ENCODE data around the gene DTD2.

Gene DTD2

DNA sequence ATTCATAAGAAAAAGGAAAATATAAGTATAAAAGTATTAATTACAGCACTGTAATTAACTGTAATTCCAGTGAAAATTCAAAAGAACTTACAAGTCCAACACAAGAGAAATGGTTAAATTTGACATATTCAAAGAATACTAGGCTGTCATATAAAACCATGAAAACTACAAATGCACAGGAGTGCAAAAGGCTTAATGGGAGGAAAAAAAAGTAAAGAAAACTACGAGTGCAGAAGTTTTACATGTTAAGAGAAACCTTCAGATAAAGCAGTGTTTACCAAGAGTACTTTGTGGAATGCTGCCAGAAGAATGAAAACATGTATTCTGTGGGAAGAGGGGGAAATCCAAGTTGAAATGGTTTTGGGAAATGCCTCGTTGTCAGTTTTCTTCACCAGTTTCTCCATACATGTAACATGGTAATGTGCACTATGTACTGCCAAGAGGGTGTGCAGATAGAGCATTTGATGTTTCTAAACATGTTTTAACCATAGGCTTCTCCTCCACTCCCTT is 46.0 kb downstream of the DTD2 start:
- no peak for DNase-seq
- H3K9me3 ChIP-seq = no peaks in the 10 kb centered on the region
- TF ChIP-seq, protein P1, sequence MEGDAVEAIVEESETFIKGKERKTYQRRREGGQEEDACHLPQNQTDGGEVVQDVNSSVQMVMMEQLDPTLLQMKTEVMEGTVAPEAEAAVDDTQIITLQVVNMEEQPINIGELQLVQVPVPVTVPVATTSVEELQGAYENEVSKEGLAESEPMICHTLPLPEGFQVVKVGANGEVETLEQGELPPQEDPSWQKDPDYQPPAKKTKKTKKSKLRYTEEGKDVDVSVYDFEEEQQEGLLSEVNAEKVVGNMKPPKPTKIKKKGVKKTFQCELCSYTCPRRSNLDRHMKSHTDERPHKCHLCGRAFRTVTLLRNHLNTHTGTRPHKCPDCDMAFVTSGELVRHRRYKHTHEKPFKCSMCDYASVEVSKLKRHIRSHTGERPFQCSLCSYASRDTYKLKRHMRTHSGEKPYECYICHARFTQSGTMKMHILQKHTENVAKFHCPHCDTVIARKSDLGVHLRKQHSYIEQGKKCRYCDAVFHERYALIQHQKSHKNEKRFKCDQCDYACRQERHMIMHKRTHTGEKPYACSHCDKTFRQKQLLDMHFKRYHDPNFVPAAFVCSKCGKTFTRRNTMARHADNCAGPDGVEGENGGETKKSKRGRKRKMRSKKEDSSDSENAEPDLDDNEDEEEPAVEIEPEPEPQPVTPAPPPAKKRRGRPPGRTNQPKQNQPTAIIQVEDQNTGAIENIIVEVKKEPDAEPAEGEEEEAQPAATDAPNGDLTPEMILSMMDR (IDR thresholded peaks at IDR 0.05) = no peak
- H3K27me3 ChIP-seq = no peaks in the 10 kb centered on the region
- H3K36me3 ChIP-seq = no peaks in the 10 kb centered on the region
- no peak overlapping the region for H3K4me3 ChIP-seq
- intact Hi-C loops (cut with DNase I; ENCODE audit: low total_unique reads) = no loop called here
- H3K27ac ChIP-seq = peak overlapping the region; percentile 34 to 36
- H3K4me1 ChIP-seq = peaks cover 0 to 62% (median 22%) of the 10 kb centered on the region in 4 donors

DNA sequence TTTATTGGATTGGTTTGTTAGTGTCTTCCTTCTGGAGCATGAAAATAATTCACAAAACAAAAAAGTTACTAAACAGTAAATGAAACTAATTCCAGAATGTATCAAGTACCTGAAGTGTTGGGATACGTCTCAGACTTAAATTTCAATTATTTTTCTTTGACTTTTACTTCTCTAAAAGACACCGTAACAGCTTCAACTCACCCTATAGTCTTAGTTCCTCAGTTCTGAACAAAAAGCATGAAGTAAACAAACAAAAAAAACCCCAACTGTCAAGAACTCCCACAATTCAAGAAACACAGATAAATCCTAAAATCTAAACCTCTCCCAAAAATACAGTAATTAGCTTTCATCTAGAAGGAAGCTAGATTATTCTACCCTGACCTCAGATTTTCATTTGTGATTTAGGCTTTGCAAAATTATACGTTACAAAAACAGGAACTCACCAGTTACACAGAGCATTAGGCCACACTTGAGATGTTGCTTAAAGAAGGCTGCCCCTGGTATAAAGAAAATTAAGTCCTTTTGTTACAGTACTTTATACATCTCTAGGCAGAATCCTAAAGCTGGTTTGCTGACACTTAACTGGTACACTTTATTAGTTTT is 47.2 kb downstream of the DTD2 start:
- Histone ChIP-seq H3K27me3 (no peaks in the 10 kb centered on the region), H3K4me3 (no peak overlapping the region), H3K4me1 (peaks cover 0 to 55% (median 19%) of the 10 kb centered on the region in 4 donors), H3K9me3 (no peaks in the 10 kb centered on the region), H3K36me3 (no peaks in the 10 kb centered on the region), H3K27ac (peak overlapping the region; percentile 24 to 36)
- DNase-seq = no peak
- TF ChIP-seq, protein P1 (IDR thresholded peaks at IDR 0.05) = no peak
- intact Hi-C loops (cut with DNase I; ENCODE audit: low total_unique reads) = no loop called here

DNA sequence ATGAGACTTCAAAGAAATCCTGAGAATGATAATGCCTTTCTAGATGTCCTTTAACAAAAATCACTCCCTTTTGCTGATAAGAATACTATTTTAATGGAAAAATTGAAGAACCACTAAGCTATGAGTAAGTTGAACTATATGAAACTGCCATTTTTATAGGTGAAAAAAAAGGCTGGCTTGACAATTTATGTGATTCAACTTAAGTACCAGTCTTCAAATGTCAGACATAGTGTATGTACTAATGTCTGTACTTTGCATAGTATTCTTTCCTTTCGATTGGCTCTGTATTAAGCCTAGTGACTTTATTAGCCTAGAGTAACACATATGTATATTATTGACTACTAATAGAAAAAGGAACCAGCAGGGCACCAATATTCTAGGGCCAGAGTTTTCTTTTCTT is 48.9 kb downstream of the DTD2 start:
- no peak overlapping the region for H3K4me3 ChIP-seq
- peaks cover 0 to 39% (median 9%) of the 10 kb centered on the region in 4 donors for H3K4me1 ChIP-seq
- H3K27ac ChIP-seq = no peak overlapping the region
- no peaks in the 10 kb centered on the region for H3K9me3 ChIP-seq
- intact Hi-C loops (cut with DNase I; ENCODE audit: low total_unique reads) = no loop called here
- no peaks in the 10 kb centered on the region for H3K36me3 ChIP-seq
- DNase-seq = no peak
- no peaks in the 10 kb centered on the region for H3K27me3 ChIP-seq
- TF ChIP-seq, protein P1 (IDR thresholded peaks at IDR 0.05) = no peak

DNA sequence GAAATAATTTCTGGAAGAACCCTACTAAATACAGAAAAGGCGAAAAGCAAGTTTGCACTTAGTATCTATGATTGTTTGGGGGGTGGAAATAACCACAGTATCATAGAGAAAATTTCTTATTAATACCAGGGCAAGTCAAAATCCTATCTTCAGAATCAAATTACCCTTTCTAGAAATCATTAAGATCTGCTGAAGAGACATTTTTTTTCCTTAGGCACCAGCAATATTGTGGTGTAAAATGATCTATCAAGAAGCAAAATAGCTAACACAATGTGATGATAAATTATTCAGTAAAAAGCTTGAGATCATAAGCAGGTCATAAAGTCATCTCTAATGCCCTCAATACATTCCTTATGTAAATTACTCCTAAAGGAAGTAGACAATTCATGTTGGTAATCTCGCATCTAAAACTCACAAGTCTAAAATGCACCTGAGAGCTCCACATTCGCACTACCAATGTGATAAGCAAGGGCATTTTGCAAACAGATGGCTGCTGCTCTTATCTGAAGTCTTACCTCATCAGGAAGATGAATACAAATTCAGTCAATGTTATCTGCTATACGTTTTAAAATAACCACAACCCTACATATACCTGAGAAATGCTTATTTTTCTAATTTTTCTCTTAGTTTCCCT is 51.6 kb downstream of the DTD2 start:
- Histone ChIP-seq H3K9me3 (no peaks in the 10 kb centered on the region), H3K36me3 (no peaks in the 10 kb centered on the region), H3K27me3 (no peaks in the 10 kb centered on the region), H3K27ac (no peak overlapping the region), H3K4me3 (no peak overlapping the region), H3K4me1 (peaks cover 0 to 26% (median 2%) of the 10 kb centered on the region in 4 donors)
- TF ChIP-seq, protein P1 (IDR thresholded peaks at IDR 0.05) = no peak
- no peak for DNase-seq
- intact Hi-C loops (cut with DNase I; ENCODE audit: low total_unique reads) = no loop called here

DNA sequence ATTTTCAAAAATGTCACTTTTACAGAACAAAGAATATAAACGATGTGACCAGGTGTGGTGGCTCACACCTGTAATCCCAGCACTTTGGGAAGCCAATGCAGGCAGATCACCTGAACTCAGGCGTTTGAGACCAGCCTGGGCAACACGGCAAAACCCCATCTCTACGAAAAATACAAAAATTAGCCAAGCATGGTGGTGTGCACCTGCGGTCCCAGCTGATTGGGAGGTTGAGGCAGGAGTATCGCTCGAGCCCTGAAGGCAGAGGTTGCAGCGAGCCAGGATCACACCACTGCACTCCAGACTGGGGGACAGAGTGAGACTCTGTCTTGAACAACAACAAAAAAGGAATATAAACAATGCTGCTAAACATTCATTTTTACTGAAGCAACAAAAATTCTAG is 52.2 kb downstream of the DTD2 start:
- DNase-seq = no peak
- no peak overlapping the region for H3K27ac ChIP-seq
- H3K36me3 ChIP-seq = peaks cover 0 to 6% (median 5%) of the 10 kb centered on the region in 3 donors
- TF ChIP-seq, protein P1 (IDR thresholded peaks at IDR 0.05) = no peak
- H3K27me3 ChIP-seq = no peaks in the 10 kb centered on the region
- intact Hi-C loops (cut with DNase I; ENCODE audit: low total_unique reads) = no loop called here
- no peak overlapping the region for H3K4me3 ChIP-seq
- peaks cover 0 to 20% (median under 1%) of the 10 kb centered on the region in 4 donors for H3K4me1 ChIP-seq
- no peaks in the 10 kb centered on the region for H3K9me3 ChIP-seq
